GDM1 (cell line): ENCODE measurements around the gene NHSL1.

Experiments
- DNase-seq: peaks from one replicate; lab custom pipeline; 2025; lab: John Stamatoyannopoulos, UW

NHSL1 gene

GRCh38 chr6:138401960-138402837 lies 97.1 kb downstream of the NHSL1 start:
- no peak for DNase-seq

GRCh38 chr6:138400326-138400725 lies 99.0 kb downstream of the NHSL1 start:
- DNase-seq = no peak

- no peak for DNase-seq
Observed at GRCh38 chr6:138397128-138398122, 101.9 kb downstream of the NHSL1 start.

- DNase-seq = no peak
Observed at GRCh38 chr6:138396709-138397108, 102.6 kb downstream of the NHSL1 start.

- no peak for DNase-seq
Observed at GRCh38 chr6:138393871-138394783, 105.2 kb downstream of the NHSL1 start.

GRCh38 chr6:138389551-138389950 lies 109.7 kb downstream of the NHSL1 start:
- DNase-seq = no peak

GRCh38 chr6:138387577-138388368 lies 111.5 kb downstream of the NHSL1 start:
- no peak for DNase-seq

GRCh38 chr6:138386897-138387296 lies 112.4 kb downstream of the NHSL1 start:
- DNase-seq = no peak

GRCh38 chr6:138383776-138384175 lies 115.5 kb downstream of the NHSL1 start:
- no peak for DNase-seq

GRCh38 chr6:138382498-138383265 lies 116.6 kb downstream of the NHSL1 start:
- DNase-seq = no peak

GRCh38 chr6:138378463-138378862 lies 120.8 kb downstream of the NHSL1 start:
- DNase-seq = no peak

GRCh38 chr6:138377844-138378243 lies 121.5 kb downstream of the NHSL1 start, which contains the start of gene SMIM28:
SMIM28 (plus strand) TSS chr6:138377905; CDS start chr6:138378073, 168 bp downstream.
- DNase-seq = no peak

GRCh38 chr6:138377042-138377441 lies 122.3 kb downstream of the NHSL1 start:
- DNase-seq = no peak

GRCh38 chr6:138374815-138375214 lies 124.5 kb downstream of the NHSL1 start:
- DNase-seq = no peak

GRCh38 chr6:138374230-138374629 lies 125.1 kb downstream of the NHSL1 start:
- no peak for DNase-seq

- DNase-seq = no peak
Observed at GRCh38 chr6:138372711-138373463, 126.4 kb downstream of the NHSL1 start.
